Urinary bladder (tissue), 4 donors: Measurements from ENCODE around the gene TPO. TPM values are rescaled to one million over a fixed set of nuclear protein-coding genes. Genes with fewer than 3 reads are reported as not detected.
"Not testable (repeated sequence)": the region's sequence is repeated elsewhere in the genome, so short reads cannot be mapped to it uniquely, and the experiment has no call there.

Experiments
- DNase-seq: peaks from one replicate; pipeline ENCODE4 v3.0.0-alpha.2; 2015; ENCODE audit errors: extremely low spot score
- H3K27ac ChIP-seq: one replicate; pipeline ENCODE4 v1.5.1; 2013; ENCODE audit warnings: low read depth, mild to moderate bottlenecking, moderate library complexity
- H3K36me3 ChIP-seq: one replicate; pipeline ENCODE4 v1.6.1; 2013; ENCODE audit warnings: mild to moderate bottlenecking, moderate library complexity; ENCODE audit not compliant: insufficient read depth
- H3K4me1 ChIP-seq: one replicate; pipeline ENCODE4 v1.6.1; 2013; ENCODE audit warnings: mild to moderate bottlenecking, moderate library complexity; ENCODE audit not compliant: insufficient read depth
- H3K4me3 ChIP-seq: one replicate; pipeline ENCODE4 v1.5.1; 2013; ENCODE audit warnings: low read depth, low read length
- WGBS: extraction: QIAGEN DNeasy Blood & Tissue Kit; methylation state at CpG from one replicate; pipeline ENCODE4 v1.1.7; 2013; 5-methylcytosine and 5-hydroxymethylcytosine counted together
- polyA plus RNA-seq: library from polyadenylated mRNA; stranded (reverse); fragments of 200-250 nt; gene quantifications from one replicate; pipeline ENCODE4 v1.2.3, GENCODE V29; 2013
- total RNA-seq: library from RNA; depleted of rRNA; stranded (reverse); fragments of >200 nt; gene quantifications from one replicate; pipeline ENCODE4 v1.2.3, GENCODE V29; 2014
- donor health status: healthy with polysubstance abuse.
- donor health status: healthy.

TPO gene
- total and polyA plus RNA-seq, 2 donors: 0.74 to 5.4 TPM

DNA sequence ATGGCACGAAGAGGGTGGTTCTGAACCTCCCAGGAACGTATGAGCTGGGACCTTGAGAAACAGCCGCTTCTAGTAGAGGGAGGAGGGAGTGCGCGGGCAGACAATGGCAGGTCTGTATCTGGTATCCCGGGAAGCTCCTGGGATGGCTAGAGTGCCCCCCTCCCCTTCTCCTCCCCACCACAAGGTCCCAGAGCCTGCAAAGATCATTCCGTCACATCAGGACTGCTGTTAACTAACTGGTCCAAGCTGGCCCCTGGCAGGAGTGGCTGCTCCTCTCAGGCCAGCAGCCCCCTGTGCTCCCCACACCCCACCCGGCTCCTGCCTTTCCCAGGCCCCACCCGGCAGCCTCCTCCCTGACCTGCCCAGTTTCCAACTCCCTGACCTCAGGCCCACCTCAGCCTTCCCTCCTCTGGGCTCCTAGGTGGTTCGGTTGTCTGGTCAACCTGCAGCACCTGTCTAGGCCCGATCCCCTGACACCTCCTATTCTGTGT lies 75.0 kb downstream of the TPO start:
- no peaks in the 10 kb centered on the region for H3K4me1 ChIP-seq
- 68% methylated on average over 11 of the region's 11 CpGs for WGBS
- no peak for DNase-seq
- no peak overlapping the region for H3K27ac ChIP-seq
- no peaks in the 10 kb centered on the region for H3K36me3 ChIP-seq
- no peak overlapping the region for H3K4me3 ChIP-seq

DNA sequence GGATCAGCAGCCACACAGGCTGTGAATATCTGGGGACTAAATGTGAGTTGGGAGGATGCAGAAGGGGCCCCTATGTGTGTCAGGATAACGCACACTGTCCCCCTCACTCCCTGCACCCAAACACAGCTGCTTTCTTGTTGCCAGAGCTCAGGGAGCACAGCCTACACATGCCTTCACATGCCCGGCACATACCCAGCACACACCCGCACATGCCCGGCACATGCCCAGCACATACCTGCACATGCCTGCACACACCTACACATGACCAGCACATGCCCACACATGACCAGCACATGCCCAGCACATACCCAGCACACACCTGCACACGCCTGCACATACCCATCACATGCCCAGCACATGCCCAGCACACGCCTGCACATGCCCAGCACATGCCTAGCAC lies 75.6 kb downstream of the TPO start:
- Histone ChIP-seq H3K36me3 (no peaks in the 10 kb centered on the region), H3K4me3 (no peak overlapping the region), H3K4me1 (no peaks in the 10 kb centered on the region), H3K27ac (no peak overlapping the region)
- WGBS: 90% methylated on average over 6 of the region's 6 CpGs
- DNase-seq: no peak

DNA sequence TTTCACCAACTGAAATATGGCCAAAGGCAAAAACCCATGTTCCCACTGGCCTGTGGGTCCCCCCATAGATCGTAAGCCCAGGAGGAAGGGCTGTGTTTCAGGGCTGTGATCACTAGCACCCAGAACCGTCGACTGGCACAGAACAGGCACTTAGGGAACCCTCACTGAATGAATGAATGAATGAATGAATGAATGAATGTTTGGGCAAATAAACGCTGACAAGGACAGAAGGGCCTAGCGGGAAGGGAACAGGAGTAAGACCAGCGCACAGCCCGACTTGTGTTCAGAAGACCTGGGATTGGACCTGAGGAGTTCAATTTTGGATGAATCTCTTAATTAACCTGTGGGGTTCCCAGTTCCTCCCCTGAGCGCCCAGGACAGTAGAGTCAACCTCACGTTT lies 76.2 kb downstream of the TPO start:
- DNase-seq: no peak
- 93% methylated on average over 9 of the region's 9 CpGs for whole genome bisulfite sequencing
- Histone ChIP-seq H3K4me3 (no peak overlapping the region), H3K27ac (no peak overlapping the region), H3K36me3 (no peaks in the 10 kb centered on the region), H3K4me1 (no peaks in the 10 kb centered on the region)

DNA sequence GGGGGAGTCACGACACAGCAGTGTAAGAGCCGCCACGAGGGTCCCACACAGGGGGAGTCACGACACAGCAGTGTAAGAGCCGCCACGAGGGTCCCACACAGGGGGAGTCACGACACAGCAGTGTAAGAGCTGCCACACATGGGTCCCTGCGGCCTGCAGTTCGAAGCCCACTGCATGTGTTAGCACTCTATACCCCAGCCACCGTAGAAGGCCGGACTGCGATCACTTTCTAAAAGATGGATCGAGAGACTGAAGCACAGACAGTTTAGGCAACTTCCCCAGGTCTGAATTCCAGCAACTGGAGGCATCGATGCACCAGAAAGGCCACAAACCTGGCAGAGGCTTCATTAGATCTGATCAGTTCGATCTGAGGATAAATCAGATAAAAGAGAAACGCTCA lies 77.1 kb downstream of the TPO start:
- H3K4me1 ChIP-seq, H3K4me3 ChIP-seq, H3K36me3 ChIP-seq, H3K27ac ChIP-seq, DNase-seq: not testable (repeated sequence)
- 86% methylated on average over 16 of the region's 16 CpGs for WGBS

DNA sequence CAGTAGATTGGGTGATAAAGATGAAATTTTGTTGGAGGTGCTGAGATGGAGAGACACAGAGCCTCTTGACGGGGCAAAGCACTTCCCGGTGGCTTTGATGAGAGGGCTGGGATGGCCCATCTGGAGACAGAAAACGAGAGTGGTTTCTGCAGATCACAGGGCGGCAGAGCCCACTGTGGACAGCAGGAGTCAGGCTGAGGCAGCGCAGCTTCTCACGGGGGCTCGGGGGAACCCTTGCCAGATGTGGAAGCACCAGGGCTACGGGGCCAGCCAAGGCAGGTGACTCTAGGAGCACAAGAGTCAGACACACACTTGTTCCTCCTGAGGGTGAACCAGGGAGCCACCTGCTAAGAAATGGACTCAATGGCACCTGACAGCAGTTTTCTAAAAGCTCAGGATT lies 78.5 kb downstream of the TPO start:
- no peak overlapping the region for H3K4me3 ChIP-seq
- no peaks in the 10 kb centered on the region for H3K4me1 ChIP-seq
- WGBS: 74% methylated on average over 8 of the region's 8 CpGs
- no peak overlapping the region for H3K27ac ChIP-seq
- DNase-seq: no peak
- H3K36me3 ChIP-seq: no peaks in the 10 kb centered on the region

DNA sequence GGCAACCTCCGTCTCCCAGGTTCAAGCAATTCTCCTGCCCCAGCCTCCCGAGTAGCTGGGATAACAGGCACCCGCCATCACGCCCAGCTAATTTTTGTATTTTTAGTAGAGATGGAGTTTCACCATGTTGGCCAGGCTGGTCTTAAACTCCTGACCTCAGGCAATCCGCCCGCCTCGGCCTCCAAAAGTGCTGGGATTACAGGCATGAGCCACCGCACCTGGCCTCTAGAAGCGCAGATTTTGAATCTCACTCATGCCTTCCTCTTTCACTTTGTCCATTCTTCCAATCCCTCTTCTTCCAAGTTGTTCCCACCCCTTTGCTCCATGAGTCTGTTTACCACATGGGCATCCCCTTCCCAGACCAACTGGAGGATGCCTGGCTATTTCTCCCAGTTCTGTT lies 79.0 kb downstream of the TPO start:
- not testable (repeated sequence) for DNase-seq, H3K36me3 ChIP-seq, H3K27ac ChIP-seq, H3K4me3 ChIP-seq, H3K4me1 ChIP-seq
- 90% methylated on average over 9 of the region's 9 CpGs for WGBS

DNA sequence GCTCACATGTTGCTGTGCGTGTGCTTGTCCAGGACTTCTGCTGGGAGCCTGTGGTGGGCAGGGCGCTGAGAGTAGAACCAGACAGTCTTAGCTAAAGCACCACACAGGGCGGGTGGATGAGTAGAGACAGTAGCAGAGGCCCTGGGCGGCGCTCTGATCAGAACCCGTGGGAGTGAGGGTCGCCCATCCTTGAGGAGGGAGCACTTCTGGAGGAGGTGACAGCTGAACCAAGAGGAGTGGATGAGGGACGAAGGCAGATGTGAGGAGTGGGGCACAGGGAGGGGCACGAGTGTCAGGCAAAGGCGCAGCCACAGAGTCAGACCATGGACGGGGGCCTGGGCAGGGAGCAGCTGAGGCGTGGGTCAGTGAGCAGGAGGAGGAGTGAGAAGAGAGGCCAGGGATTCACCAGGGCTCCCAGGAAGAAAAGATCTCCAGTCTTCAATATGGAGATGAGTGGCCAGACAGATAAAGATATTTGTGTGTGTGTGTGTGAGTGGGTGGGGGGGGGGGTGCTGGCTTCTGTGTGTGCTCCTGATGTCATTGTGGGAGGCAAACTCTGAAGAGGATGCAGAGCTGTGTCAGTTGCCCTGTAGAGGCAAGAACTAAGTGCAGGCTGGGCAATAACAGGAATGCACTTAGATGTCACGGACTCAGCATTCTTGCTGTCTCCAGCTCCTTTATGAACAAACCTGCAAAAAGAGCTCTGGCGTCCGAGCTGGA lies 79.6 kb downstream of the TPO start:
- DNase-seq: no peak
- no peaks in the 10 kb centered on the region for H3K4me1 ChIP-seq
- no peak overlapping the region for H3K4me3 ChIP-seq
- WGBS: 73% methylated on average over 15 of the region's 15 CpGs
- no peaks in the 10 kb centered on the region for H3K36me3 ChIP-seq
- H3K27ac ChIP-seq: no peak overlapping the region

DNA sequence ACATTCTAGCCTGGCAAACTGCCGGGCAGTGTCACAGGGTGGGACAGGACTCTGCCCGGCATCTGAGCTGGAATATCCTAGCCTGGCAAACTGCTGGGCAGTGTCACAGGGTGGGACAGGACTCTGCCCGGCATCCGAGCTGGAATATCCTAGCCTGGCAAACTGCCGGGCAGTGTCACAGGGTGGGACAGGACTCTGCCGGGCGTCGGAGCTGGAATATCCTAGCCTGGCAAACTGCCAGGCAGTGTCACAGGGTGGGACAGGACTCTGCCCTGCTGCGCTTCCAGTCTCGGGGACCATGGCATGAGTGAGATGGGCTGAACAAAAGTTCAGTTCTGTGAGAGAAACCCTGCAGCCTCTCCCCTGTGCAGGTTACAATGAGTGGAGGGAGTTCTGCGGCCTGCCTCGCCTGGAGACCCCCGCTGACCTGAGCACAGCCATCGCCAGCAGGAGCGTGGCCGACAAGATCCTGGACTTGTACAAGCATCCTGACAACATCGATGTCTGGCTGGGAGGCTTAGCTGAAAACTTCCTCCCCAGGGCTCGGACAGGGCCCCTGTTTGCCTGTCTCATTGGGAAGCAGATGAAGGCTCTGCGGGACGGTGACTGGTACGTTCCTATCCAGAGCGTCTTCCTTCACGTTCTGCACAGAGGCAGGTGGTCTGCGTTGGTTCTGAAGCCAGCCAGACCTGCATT lies 80.3 kb downstream of the TPO start:
- Histone ChIP-seq H3K36me3 (no peaks in the 10 kb centered on the region), H3K4me1 (no peaks in the 10 kb centered on the region), H3K4me3 (no peak overlapping the region), H3K27ac (no peak overlapping the region)
- no peak for DNase-seq
- WGBS: 68% methylated on average over 24 of the region's 24 CpGs

DNA sequence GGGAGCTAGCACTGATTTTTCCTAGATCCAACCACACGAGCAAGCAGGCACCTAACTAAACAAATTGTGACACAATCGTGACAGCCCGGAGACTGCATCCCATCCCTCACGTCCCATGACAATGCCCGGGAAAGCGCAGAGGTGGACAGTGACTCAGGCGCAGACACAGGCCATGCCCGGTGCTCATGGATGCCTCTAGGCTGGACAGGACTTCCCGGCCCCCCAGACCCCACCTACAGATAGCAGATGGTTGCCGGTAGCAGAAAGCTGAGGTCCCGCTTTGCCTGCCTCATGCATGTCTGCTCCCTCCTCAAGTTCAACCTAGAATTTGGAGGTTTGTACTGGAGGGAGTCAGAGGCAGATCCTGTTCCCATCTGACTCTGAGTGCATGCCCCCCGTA lies 81.0 kb downstream of the TPO start:
- no peaks in the 10 kb centered on the region for H3K4me1 ChIP-seq
- no peak overlapping the region for H3K4me3 ChIP-seq
- H3K27ac ChIP-seq: no peak overlapping the region
- DNase-seq: no peak
- WGBS: 77% methylated on average over 12 of the region's 12 CpGs
- no peaks in the 10 kb centered on the region for H3K36me3 ChIP-seq

DNA sequence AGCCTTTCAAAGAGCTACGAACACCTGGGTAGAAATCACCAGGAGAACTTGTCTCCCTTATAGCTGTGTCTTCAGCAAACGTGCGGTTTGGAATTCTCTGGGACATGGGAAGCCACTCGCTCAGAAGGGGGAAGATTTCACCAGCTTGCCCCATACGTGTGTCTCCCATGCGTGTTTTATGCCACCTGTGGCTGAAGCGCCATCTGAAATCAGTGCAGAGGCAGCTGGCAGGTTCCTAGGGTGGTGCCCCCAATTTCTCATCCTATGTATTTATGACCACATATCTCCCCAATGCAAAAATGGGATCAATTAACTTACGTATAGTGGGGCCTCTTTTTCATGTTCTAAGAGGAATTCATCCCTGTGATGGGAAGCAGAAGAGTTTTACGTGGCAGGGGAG lies 81.6 kb downstream of the TPO start:
- Histone ChIP-seq H3K4me1 (no peaks in the 10 kb centered on the region), H3K27ac (no peak overlapping the region), H3K4me3 (no peak overlapping the region), H3K36me3 (no peaks in the 10 kb centered on the region)
- DNase-seq: no peak
- 78% methylated on average over 9 of the region's 9 CpGs for WGBS

DNA sequence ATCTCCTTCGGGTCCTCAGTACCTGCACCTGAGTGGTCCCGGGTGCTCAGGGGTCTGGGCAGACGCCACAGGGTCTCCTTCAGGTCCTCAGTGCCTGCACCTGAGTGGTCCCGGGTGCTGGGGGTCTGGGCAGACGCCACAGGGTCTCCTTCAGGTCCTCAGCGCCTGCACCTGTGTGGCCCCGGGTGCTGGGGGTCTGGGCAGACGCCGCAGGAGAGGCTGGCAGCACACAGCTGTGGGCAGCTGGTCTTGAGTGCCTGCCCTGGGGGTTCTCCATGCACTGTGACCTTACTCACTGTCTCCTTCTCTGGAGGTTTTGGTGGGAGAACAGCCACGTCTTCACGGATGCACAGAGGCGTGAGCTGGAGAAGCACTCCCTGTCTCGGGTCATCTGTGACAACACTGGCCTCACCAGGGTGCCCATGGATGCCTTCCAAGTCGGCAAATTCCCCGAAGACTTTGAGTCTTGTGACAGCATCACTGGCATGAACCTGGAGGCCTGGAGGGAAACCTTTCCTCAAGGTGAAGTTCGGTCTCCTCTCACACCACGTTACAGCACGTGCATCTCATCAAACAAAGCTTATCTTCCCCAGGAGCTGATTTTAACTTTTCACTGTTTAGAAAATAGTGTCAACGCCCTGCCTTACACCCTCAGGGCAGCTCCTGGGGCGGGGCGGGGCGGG lies 82.6 kb downstream of the TPO start:
- 80% methylated on average over 22 of the region's 22 CpGs for WGBS
- H3K4me1 ChIP-seq: no peaks in the 10 kb centered on the region
- H3K4me3 ChIP-seq: no peak overlapping the region
- H3K36me3 ChIP-seq: no peaks in the 10 kb centered on the region
- no peak for DNase-seq
- no peak overlapping the region for H3K27ac ChIP-seq

DNA sequence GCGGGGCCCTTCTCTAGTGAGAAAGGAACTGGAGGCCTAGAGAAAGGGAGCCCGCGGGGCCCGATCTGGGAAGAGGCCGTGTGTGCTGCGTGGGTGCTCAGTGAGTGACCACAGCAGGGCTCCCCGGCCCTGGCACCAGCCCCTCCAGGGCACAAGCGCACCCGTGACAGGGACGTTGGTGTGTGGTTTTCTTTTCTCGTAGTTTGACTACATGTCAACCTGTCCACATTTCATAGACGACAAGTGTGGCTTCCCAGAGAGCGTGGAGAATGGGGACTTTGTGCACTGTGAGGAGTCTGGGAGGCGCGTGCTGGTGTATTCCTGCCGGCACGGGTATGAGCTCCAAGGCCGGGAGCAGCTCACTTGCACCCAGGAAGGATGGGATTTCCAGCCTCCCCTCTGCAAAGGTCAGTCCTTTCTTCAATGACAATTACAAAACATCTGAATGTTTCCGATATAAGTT lies 83.1 kb downstream of the TPO start:
- WGBS: 82% methylated on average over 19 of the region's 19 CpGs
- no peaks in the 10 kb centered on the region for H3K4me1 ChIP-seq
- H3K4me3 ChIP-seq: no peak overlapping the region
- no peak overlapping the region for H3K27ac ChIP-seq
- H3K36me3 ChIP-seq: no peaks in the 10 kb centered on the region
- no peak for DNase-seq

DNA sequence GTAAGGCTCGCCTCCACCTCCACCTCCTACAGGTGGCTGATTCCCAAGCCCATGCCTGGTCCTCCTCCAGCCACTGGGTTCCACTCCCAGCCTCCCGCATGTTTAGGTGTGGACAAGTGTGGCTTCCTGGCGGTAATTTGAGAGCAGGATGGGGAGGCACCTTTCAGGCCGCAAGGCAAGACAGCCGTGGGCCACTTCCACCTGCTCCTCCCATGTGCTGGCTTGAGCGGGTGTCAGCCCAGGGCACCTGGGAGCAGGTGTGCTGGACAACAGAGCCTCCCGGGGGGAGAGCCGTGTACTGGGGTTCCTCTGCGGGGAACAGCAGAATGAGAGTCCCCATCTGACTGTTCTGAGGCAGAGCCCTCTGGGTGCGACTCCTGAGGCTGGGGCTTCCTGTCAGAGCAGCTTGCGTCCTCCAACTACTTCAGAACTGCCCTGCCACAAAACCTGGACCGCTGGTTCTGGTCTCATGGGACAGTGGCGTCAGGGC lies 83.9 kb downstream of the TPO start:
- no peaks in the 10 kb centered on the region for H3K4me1 ChIP-seq
- 72% methylated on average over 13 of the region's 13 CpGs for WGBS
- no peak for DNase-seq

DNA sequence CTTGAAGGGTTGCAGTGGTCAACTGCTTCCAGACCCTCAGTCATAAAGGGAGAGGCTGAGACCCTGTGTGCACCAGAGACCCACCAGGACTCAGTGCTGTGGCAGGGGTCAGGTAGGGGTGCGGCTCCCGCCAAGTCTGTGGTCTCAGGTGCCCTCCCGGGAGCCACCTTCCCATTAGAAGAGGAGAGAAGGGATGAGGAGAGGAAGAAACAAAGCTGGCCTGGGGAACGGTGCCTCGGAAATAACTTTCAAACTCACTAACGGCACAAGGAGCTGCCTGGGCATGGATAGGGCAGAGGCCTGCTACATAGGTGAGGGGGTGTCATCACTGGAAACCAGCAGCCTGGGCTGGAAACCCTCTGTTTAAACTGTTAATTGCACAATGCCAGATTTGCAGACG lies 84.9 kb downstream of the TPO start:
- DNase-seq: no peak
- no peak overlapping the region for H3K4me3 ChIP-seq
- H3K36me3 ChIP-seq: no peaks in the 10 kb centered on the region
- no peaks in the 10 kb centered on the region for H3K4me1 ChIP-seq
- WGBS: 78% methylated on average over 7 of the region's 7 CpGs
- no peak overlapping the region for H3K27ac ChIP-seq

More for the DNA sequence above, 83.9 kb downstream of the TPO start:
- Histone ChIP-seq H3K27ac (no peak overlapping the region), H3K36me3 (no peaks in the 10 kb centered on the region), H3K4me3 (no peak overlapping the region)
